Endothelial cell of umbilical vein (primary cell): Measurements from ENCODE around the gene GRID1. TPM values are rescaled to one million over a fixed set of nuclear protein-coding genes. Genes with fewer than 3 reads are reported as not detected.

ENCODE experiments used
- BruUV-seq: library from RNA; stranded (reverse); fragments of 400-500 nt; replicated peaks from 2 replicates; lab custom pipeline; 2021; lab: Mats Ljungman, UMichigan
- CTCF ChIA-PET: fragments of 300-600, 350-600 bp; sonication (Branson Sonifier 250); formaldehyde crosslinking; loops from one replicate; lab custom pipeline; 2021; ENCODE audit warnings: antibody characterized with exemption, inconsistent platforms; lab: Charles Lee
- POLR2A ChIA-PET: fragments of 300-600, 350-600 bp; sonication (Branson Sonifier 250); formaldehyde crosslinking; loops from one replicate; lab custom pipeline; 2021; ENCODE audit warnings: antibody characterized with exemption, inconsistent platforms; lab: Charles Lee
- DNase-seq: peaks from one replicate; pipeline ENCODE4 v3.0.0-alpha.2; 2011; ENCODE audit warnings: low read depth, low spot score
- FAIRE-seq: peaks from 2 replicates; lab custom pipeline; 2011; peaks lifted over from hg19 to GRCh38; lab: Jason Lieb, UNC
- H2AFZ ChIP-seq: 2 replicates; pipeline ENCODE4 v1.6.0; 2012; ENCODE audit warnings: low read depth, low read length, control low read depth, inconsistent platforms
- H3K27ac ChIP-seq: 2 replicates; pipeline ENCODE4 v1.5.1; 2011; ENCODE audit warnings: low read depth, mild to moderate bottlenecking, control low read depth, low read length, moderate library complexity; ENCODE audit not compliant: insufficient read depth
- H3K27me3 ChIP-seq, 2 experiments: 2 replicates each; pipeline versions ENCODE4 v1.6.0 to v1.6.1; 2011; ENCODE audit warnings: low read length in 2 of 2, mixed read lengths in 1 of 2; ENCODE audit not compliant: control insufficient read depth in 2 of 2, insufficient read depth in 2 of 2
- H3K36me3 ChIP-seq, 2 experiments: 2 replicates in 1 of 2; 3 replicates in 1 of 2; pipeline ENCODE4 v1.5.1; 2011; ENCODE audit warnings: low read length in 2 of 2, mild to moderate bottlenecking in 1 of 2, moderate library complexity in 1 of 2; ENCODE audit not compliant: control insufficient read depth in 2 of 2, insufficient read depth in 2 of 2; ENCODE audit errors: extremely low read depth in 1 of 2
- H3K4me1 ChIP-seq: 3 replicates; pipeline ENCODE4 v1.5.1; 2011; ENCODE audit warnings: mild to moderate bottlenecking, low read length; ENCODE audit not compliant: control insufficient read depth, insufficient read depth; ENCODE audit errors: extremely low read depth
- H3K4me2 ChIP-seq: 2 replicates; pipeline ENCODE4 v1.6.1; 2011; ENCODE audit warnings: low read length, control low read depth, mixed read lengths; ENCODE audit not compliant: insufficient read depth
- H3K4me3 ChIP-seq, 3 experiments: fragments of 200-600 bp in 1 of 3; sonication (generic), shearing (Covaris generic) in 1 of 3; replicated peaks in 1 of 3; 2 replicates each; pipeline ENCODE4 v1.5.1; 2011 to 2016; ENCODE audit warnings: control low read depth in 3 of 3, low read length in 3 of 3, mild to moderate bottlenecking in 2 of 3, inconsistent platforms in 1 of 3, low read depth in 1 of 3, moderate library complexity in 1 of 3; ENCODE audit not compliant: insufficient read depth in 1 of 3
- H3K79me2 ChIP-seq: 2 replicates; pipeline ENCODE4 v1.6.0; 2012; ENCODE audit warnings: low read length, inconsistent platforms; ENCODE audit not compliant: control insufficient read depth, insufficient read depth
- H3K9ac ChIP-seq: replicated peaks from 2 replicates; pipeline ENCODE3; 2011; ENCODE audit warnings: low read length, control low read depth; ENCODE audit not compliant: insufficient read depth; ENCODE audit errors: extremely low read depth
- H3K9me1 ChIP-seq: replicated peaks from 3 replicates; pipeline ENCODE4 v1.6.0; 2011; ENCODE audit warnings: mild to moderate bottlenecking, low read length; ENCODE audit not compliant: control insufficient read depth, insufficient read depth; ENCODE audit errors: extremely low read depth
- H3K9me3 ChIP-seq: replicated peaks from 2 replicates; pipeline ENCODE4 v1.5.1; 2012; ENCODE audit warnings: low read length, inconsistent platforms; ENCODE audit not compliant: control insufficient read depth, insufficient read depth
- H4K20me1 ChIP-seq: replicated peaks from 2 replicates; pipeline ENCODE3; 2011; ENCODE audit warnings: mild to moderate bottlenecking, low read length; ENCODE audit not compliant: control insufficient read depth, insufficient read depth; ENCODE audit errors: extremely low read depth
- CTCF ChIP-seq, 2 donors: IDR thresholded peaks; 1 replicate in 1 of 2; 2 replicates in 1 of 2; pipeline ENCODE4 v1.5.1; 2011; ENCODE audit warnings: low read length in 2 of 2, mild to moderate bottlenecking in 2 of 2, moderate library complexity in 2 of 2, control low read depth in 1 of 2, inconsistent platforms in 1 of 2, low read depth in 1 of 2; ENCODE audit not compliant: insufficient read depth in 1 of 2; ENCODE audit errors: extremely low read depth in 1 of 2
- GATA2 ChIP-seq: IDR thresholded peaks from 2 replicates; pipeline ENCODE4 v1.7.0; 2011; ENCODE audit warnings: low read depth, mild to moderate bottlenecking, moderate library complexity, mixed read lengths, low read length; ENCODE audit not compliant: insufficient read length, insufficient read depth
- JUN ChIP-seq: IDR thresholded peaks from 2 replicates; pipeline ENCODE4 v1.6.1; 2011; ENCODE audit warnings: borderline replicate concordance, low read depth; ENCODE audit not compliant: insufficient read length, insufficient read depth
- MYC ChIP-seq: IDR thresholded peaks from one replicate; pipeline ENCODE4 v1.6.1; 2011; ENCODE audit warnings: mild to moderate bottlenecking, low read depth, low read length
- POLR2A ChIP-seq: IDR thresholded peaks from 2 replicates; pipeline ENCODE4 v1.6.1; 2012; ENCODE audit warnings: low read depth, mild to moderate bottlenecking, control low read depth, low read length
- POLR2AphosphoS5 ChIP-seq: IDR thresholded peaks from 2 replicates; pipeline ENCODE4 v1.6.1; 2012; ENCODE audit warnings: low read depth, mild to moderate bottlenecking, control low read depth, low read length, moderate library complexity; ENCODE audit not compliant: insufficient read depth
- dilution Hi-C: fragments of 300-500 bp; cut with MboI; formaldehyde crosslinking; loops from one replicate; pipeline ENCODE4 v1.15.0; 2019; ENCODE audit warnings: low sequenced_read_pairs; ENCODE audit not compliant: extremely low pct_ligation_motif_present
- intact Hi-C: fragments of 100-400 bp; cut with micrococcal nuclease; formaldehyde crosslinking; loops from one replicate; pipeline ENCODE4 v1.10.0; 2022
- polyA plus RNA-seq, 4 experiments: library from polyadenylated mRNA; depleted of rRNA in 3 of 4; stranded (reverse) in 3 of 4; unstranded in 1 of 4; fragments of >200 nt; gene quantifications; 2 replicates each; pipeline versions ENCODE4 v1.2.1 to v1.2.3, GENCODE V29; 2011 to 2012; ENCODE audit warnings: missing spikeins in 1 of 4
- total RNA-seq: library from RNA; stranded (reverse); gene quantifications from 2 replicates; pipeline ENCODE4 v1.2.3, GENCODE V29; 2021

The GRID1 gene
- total and polyA plus RNA-seq, 2 donors (not counting 3 experiments of a cell fraction or from before 2014, with no cell fraction given) = not detected

GRCh38 chr10:86085136-86085535 lies 281.5 kb downstream of the GRID1 start:
- no peak for DNase-seq
- BruUV-seq = no TSS peak
- Histone ChIP-seq H3K4me2 (no peak overlapping the region), H3K27me3 (no peaks in the 10 kb centered on the region), H2AFZ (no peak overlapping the region), H3K9me3 (no peaks in the 10 kb centered on the region), H3K36me3 (no peaks in the 10 kb centered on the region), H3K4me1 (no peaks in the 10 kb centered on the region), H3K4me3 (no peak overlapping the region), H3K9me1 (no peaks in the 10 kb centered on the region), H4K20me1 (no peaks in the 10 kb centered on the region), H3K79me2 (no peaks in the 10 kb centered on the region), H3K9ac (no peak overlapping the region), H3K27ac (no peak overlapping the region)
- TF ChIP-seq GATA2 = no peak
- no peak for TF ChIP-seq MYC
- TF ChIP-seq CTCF (IDR thresholded peaks at IDR 0.05; ENCODE audit: extremely low read depth in 1 of 2, insufficient read depth in 1 of 2, low read depth in 1 of 2, low read length in 2 of 2) = no peak
- TF ChIP-seq POLR2AphosphoS5 = no peak
- TF ChIP-seq POLR2A = no peak
- no peak for TF ChIP-seq JUN
- dilution Hi-C loops (no loop called here), intact Hi-C loops (no loop called here)
- FAIRE-seq = no peak
- POLR2A ChIA-PET = no interaction called here
- CTCF ChIA-PET = no interaction called here

GRCh38 chr10:86084585-86084984 lies 282.0 kb downstream of the GRID1 start:
- Histone ChIP-seq H3K4me1 (no peaks in the 10 kb centered on the region), H2AFZ (no peak overlapping the region), H3K27ac (no peak overlapping the region), H3K9me3 (no peaks in the 10 kb centered on the region), H3K79me2 (no peaks in the 10 kb centered on the region), H3K9ac (no peak overlapping the region), H3K36me3 (no peaks in the 10 kb centered on the region), H4K20me1 (no peaks in the 10 kb centered on the region), H3K4me2 (no peak overlapping the region), H3K27me3 (no peaks in the 10 kb centered on the region), H3K9me1 (no peaks in the 10 kb centered on the region), H3K4me3 (no peak overlapping the region)
- dilution Hi-C loops (no loop called here), intact Hi-C loops (no loop called here)
- FAIRE-seq (no peak), DNase-seq (no peak)
- no TSS peak for BruUV-seq
- CTCF ChIA-PET = no interaction called here
- POLR2A ChIA-PET = no interaction called here
- no peak for TF ChIP-seq CTCF (IDR thresholded peaks at IDR 0.05; ENCODE audit: extremely low read depth in 1 of 2, insufficient read depth in 1 of 2, low read depth in 1 of 2, low read length in 2 of 2)
- no peak for TF ChIP-seq MYC
- TF ChIP-seq GATA2 = no peak
